ENCODE results near the gene FBXW8. TPM values are rescaled to one million over a fixed set of nuclear protein-coding genes. Genes with fewer than 3 reads are reported as not detected.

Gene FBXW8
- polyA plus RNA-seq, 3 donors = 2.0 to 5.2 (median 2.7) TPM

- no peak overlapping the region for H3K4me2 ChIP-seq (replicated peaks; ENCODE audit: extremely low read depth, low read length, poor library complexity, severe bottlenecking)
- peaks cover 15 to 23% of the 10 kb centered on the region in 2 donors for H3K4me1 ChIP-seq (ENCODE audit: control insufficient read depth in 1 of 2, insufficient read depth in 2 of 2, low read length in 2 of 2)
- no peak for TF ChIP-seq CTCF (IDR thresholded peaks at IDR 0.05)
- peaks cover 35 to 77% of the 10 kb centered on the region in 2 donors for H3K36me3 Mint-ChIP-seq
- H4K20me1 ChIP-seq (ENCODE audit: insufficient read depth, low read length) = no peaks in the 10 kb centered on the region
- peaks cover 28% of the 10 kb centered on the region for H3K4me1 Mint-ChIP-seq
- H2AFZ ChIP-seq (ENCODE audit: insufficient read depth, low read depth, low read length, poor library complexity, severe bottlenecking) = no peak overlapping the region
- peaks cover 0 to 9% of the 10 kb centered on the region in 2 donors for H3K27me3 ChIP-seq (ENCODE audit: control insufficient read depth in 2 of 2, insufficient read depth in 2 of 2, low read length in 2 of 2)
- no peak overlapping the region for H3K9ac ChIP-seq (ENCODE audit: insufficient read depth, low read length, poor library complexity, severe bottlenecking)
- H3K4me3 Mint-ChIP-seq = no peak overlapping the region
- DNase-seq = no peak
- peaks cover 20 to 50% of the 10 kb centered on the region in 2 donors for H3K36me3 ChIP-seq (replicated peaks in 1 of 2; ENCODE audit: control insufficient read depth in 1 of 2, insufficient read depth in 2 of 2, low read length in 2 of 2)
- no peak overlapping the region for H3K4me3 ChIP-seq (replicated peaks in 1 of 3; ENCODE audit: low read depth in 2 of 3, low read length in 3 of 3)
- H3K9me3 ChIP-seq (replicated peaks in 1 of 2; ENCODE audit: control insufficient read depth in 1 of 2, insufficient read depth in 1 of 2, low read length in 2 of 2) = no peaks in the 10 kb centered on the region
- H3K27ac ChIP-seq (ENCODE audit: low read depth in 1 of 2, low read length in 2 of 2) = no peak overlapping the region
- peaks cover 0 to 2% (median 0%) of the 10 kb centered on the region in 7 donors for H3K9me3 Mint-ChIP-seq
- H3K27me3 Mint-ChIP-seq (ENCODE audit: low read depth in 3 of 3) = peaks cover 9 to 18% (median 14%) of the 10 kb centered on the region in 3 donors
- 98% methylated on average over 8 of the region's 13 CpGs for WGBS (ENCODE audit: insufficient coverage)
- intact Hi-C loops (cut with micrococcal nuclease) = no loop called here
- H3K79me2 ChIP-seq (ENCODE audit: insufficient read depth, low read length) = no peaks in the 10 kb centered on the region
- peak overlapping the region in 1 of 7 donors; percentile 65 for H3K27ac Mint-ChIP-seq
Observed at GRCh38 chr12:117036547-117036946, 125.8 kb downstream of the FBXW8 start.

DNA sequence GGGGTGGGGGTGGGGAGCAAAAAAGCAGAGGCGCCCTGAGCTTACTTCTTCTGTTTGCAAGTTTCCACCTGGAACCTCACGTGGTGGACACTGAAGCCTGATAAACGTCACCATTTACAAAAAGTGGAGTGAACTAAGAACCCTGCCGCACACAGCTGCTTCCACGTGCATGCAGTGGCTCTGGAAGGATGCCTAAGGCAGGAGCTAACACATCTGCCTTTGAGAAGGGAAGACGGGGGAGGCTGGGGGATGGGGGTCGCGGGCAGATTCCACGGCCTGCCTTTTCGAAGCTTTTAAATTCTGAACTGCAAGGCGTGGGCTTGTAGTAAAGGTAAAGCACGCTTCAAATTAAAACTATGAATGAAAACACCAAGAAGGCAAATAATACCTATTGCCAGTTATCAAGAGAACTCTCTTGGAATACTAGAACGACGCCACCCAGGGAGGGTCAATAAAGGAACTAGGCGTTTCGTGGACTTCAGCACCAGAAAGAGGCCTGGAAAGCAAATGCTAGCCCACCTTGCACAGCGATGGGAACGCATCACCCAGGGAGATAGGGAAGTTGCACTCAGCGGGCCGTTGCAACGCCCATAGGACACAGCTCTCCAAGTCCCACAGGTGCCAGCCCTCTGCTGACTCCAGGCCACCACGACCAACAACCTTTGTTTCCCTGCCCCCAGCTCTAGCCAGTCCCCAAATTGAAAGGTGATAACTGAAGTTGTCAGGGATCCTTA lies 126.7 kb downstream of the FBXW8 start:
- H3K36me3 ChIP-seq (replicated peaks in 1 of 2; ENCODE audit: control insufficient read depth in 1 of 2, insufficient read depth in 2 of 2, low read length in 2 of 2) = peaks cover 20 to 52% of the 10 kb centered on the region in 2 donors
- H3K9me3 Mint-ChIP-seq = peaks cover 0 to 2% (median 0%) of the 10 kb centered on the region in 7 donors
- no peaks in the 10 kb centered on the region for H3K79me2 ChIP-seq (ENCODE audit: insufficient read depth, low read length)
- no peak overlapping the region for H3K4me2 ChIP-seq (replicated peaks; ENCODE audit: extremely low read depth, low read length, poor library complexity, severe bottlenecking)
- H3K4me1 Mint-ChIP-seq = peaks cover 28% of the 10 kb centered on the region
- WGBS (ENCODE audit: insufficient coverage) = 82% methylated on average over 14 of the region's 22 CpGs
- DNase-seq = no peak
- H3K27me3 ChIP-seq (ENCODE audit: control insufficient read depth in 2 of 2, insufficient read depth in 2 of 2, low read length in 2 of 2) = peaks cover 0 to 9% of the 10 kb centered on the region in 2 donors
- no peak overlapping the region for H2AFZ ChIP-seq (ENCODE audit: insufficient read depth, low read depth, low read length, poor library complexity, severe bottlenecking)
- peak overlapping the region in 1 of 7 donors; percentile 30 for H3K27ac Mint-ChIP-seq
- H3K9ac ChIP-seq (ENCODE audit: insufficient read depth, low read length, poor library complexity, severe bottlenecking) = no peak overlapping the region
- H3K36me3 Mint-ChIP-seq = peaks cover 30 to 77% of the 10 kb centered on the region in 2 donors
- no peak for TF ChIP-seq CTCF (IDR thresholded peaks at IDR 0.05)
- H3K4me1 ChIP-seq (ENCODE audit: control insufficient read depth in 1 of 2, insufficient read depth in 2 of 2, low read length in 2 of 2) = peaks cover 15 to 23% of the 10 kb centered on the region in 2 donors
- H3K9me3 ChIP-seq (replicated peaks in 1 of 2; ENCODE audit: control insufficient read depth in 1 of 2, insufficient read depth in 1 of 2, low read length in 2 of 2) = no peaks in the 10 kb centered on the region
- H4K20me1 ChIP-seq (ENCODE audit: insufficient read depth, low read length) = no peaks in the 10 kb centered on the region
- peak overlapping the region in 1 of 2 donors; percentile 43 for H3K4me3 Mint-ChIP-seq
- intact Hi-C loops (cut with micrococcal nuclease) = no loop called here
- H3K4me3 ChIP-seq (replicated peaks in 1 of 3; ENCODE audit: low read depth in 2 of 3, low read length in 3 of 3) = no peak overlapping the region
- H3K27me3 Mint-ChIP-seq (ENCODE audit: low read depth in 3 of 3) = peaks cover 9 to 18% (median 14%) of the 10 kb centered on the region in 3 donors
- no peak overlapping the region for H3K27ac ChIP-seq (ENCODE audit: low read depth in 1 of 2, low read length in 2 of 2)

All from CD14-positive monocyte (primary cell).